GM12874 (cell line): ENCODE data around the gene NAA60.

Experiments used
- CTCF ChIP-seq: IDR thresholded peaks from 2 replicates; pipeline ENCODE4 v1.5.1; 2011; ENCODE audit warnings: low read depth, mild to moderate bottlenecking, control low read depth, low read length, moderate library complexity; ENCODE audit not compliant: insufficient read depth

NAA60 gene

DNA sequence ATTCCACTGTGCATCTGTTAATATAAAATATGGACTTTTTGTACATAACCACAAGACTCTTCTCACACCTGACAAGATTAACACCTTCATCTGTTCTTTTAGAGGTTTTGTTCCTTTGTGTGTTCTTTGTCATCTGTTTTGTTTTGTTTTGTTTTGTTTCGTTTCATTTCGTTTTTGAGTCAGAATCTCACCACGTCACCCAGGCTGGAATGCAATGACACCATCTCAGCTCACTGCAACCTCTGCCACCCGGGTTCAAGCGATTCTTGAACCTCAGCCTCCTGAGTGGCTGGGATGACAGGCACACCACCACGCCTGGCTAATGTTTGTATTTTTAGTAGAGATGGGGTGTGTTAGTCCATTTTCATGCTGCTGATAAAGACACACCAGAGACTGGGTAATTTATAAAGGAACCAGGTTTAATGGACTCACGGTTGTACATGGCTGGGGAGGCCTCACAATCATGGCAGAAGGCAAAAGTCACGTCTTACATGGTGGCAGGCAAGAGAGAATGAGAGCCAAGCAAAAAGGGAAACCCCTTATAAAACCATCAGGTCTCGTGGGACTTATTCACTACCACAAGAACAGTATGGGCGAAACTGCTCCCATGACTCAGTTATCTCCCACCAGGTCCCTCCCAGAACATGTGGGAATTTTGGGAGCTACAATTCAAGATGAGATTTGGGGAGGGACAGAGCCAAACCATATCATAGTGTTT lies 29.6 kb downstream of the NAA60 start:
- TF ChIP-seq CTCF = no peak

- no peak for TF ChIP-seq CTCF
Observed at GRCh38 chr16:3474136-3474779, 30.8 kb downstream of the NAA60 start.

GRCh38 chr16:3475604-3476375 lies 32.3 kb downstream of the NAA60 start:
- TF ChIP-seq CTCF = no peak

GRCh38 chr16:3476409-3476808 lies 32.9 kb downstream of the NAA60 start:
- TF ChIP-seq CTCF = no peak

DNA sequence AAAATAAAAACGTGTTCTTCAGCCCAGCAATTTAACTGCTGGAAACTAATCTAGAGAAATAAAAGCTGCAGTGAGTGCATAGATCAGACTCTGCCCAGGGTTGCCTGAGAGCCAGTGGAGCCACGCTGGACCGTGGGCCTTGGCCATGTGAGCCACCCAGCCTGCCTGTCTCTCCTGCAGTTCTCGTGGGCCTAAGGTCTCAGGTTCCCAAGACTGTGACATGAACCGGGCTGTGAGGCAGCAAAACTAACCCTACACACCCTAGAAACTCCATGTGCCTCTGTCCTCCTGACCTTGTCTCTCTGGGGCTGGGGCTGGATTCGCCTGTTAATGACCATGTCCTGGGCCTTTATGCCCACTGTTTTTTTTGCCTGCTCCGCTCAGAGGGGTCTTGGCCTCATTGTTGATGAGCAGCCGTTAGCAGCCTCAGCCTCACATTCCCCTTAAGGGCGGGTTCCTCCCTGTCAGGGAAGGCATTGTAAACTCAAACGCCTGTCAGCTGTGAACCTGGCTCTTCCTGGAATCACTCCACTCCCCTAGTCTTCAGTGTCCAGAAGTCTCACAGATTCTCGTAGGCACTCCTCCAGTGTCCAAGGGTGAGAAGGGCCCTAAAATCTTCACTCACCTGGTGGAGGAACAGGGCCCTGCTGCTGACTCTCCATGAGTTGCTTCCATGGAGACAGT lies 34.9 kb downstream of the NAA60 start:
- no peak for TF ChIP-seq CTCF

GRCh38 chr16:3479654-3480216 lies 36.3 kb downstream of the NAA60 start:
- no peak for TF ChIP-seq CTCF
